Lower leg skin (tissue), 4 donors: ENCODE measurements around the gene BCL6B. TPM values are rescaled to one million over a fixed set of nuclear protein-coding genes. Genes with fewer than 3 reads are reported as not detected.
A peak's percentile ranks its signal among the peaks of the same experiment; 100 is the strongest.

Source experiments
- DNase-seq, 2 donors: peaks; one replicate each; pipeline ENCODE4 v3.0.0-alpha.2; 2019; ENCODE audit warnings: low spot score in 2 of 2
- H3K4me3 ChIP-seq: fragments of 200-600 bp; sonication (generic); 2 replicates; pipeline ENCODE4 v1.5.1; 2017; ENCODE audit warnings: mild to moderate bottlenecking, low read depth; ENCODE audit not compliant: poor library complexity, severe bottlenecking
- POLR2A ChIP-seq, 2 donors: fragments of 450-650 bp; IDR thresholded peaks; one replicate each; pipeline ENCODE4 v1.6.1; 2016 to 2017; ENCODE audit warnings: antibody characterized with exemption in 2 of 2, mild to moderate bottlenecking in 1 of 2, moderate library complexity in 1 of 2
- WGBS, 2 donors: methylation state at CpG; one replicate each; pipeline ENCODE4 v1.1.5; 2018; 5-methylcytosine and 5-hydroxymethylcytosine counted together
- intact Hi-C: fragments of 100-400 bp; cut with DNase I; formaldehyde crosslinking; loops from one replicate; pipeline ENCODE4 v1.15.0; 2023; ENCODE audit warnings: low total_unique reads
- total RNA-seq, 4 donors: library from RNA; depleted of rRNA; stranded (reverse); fragments of >200 nt; gene quantifications; one replicate each; pipeline ENCODE4 v1.1.0, GENCODE V29; 2016
- TF ChIP-seq, protein P1 (sequence below), 3 donors: fragments of 450-650 bp; IDR thresholded peaks; one replicate each; pipeline ENCODE4 v1.5.1; 2016; ENCODE audit warnings: antibody characterized with exemption in 3 of 3, mild to moderate bottlenecking in 3 of 3, moderate library complexity in 2 of 3

The BCL6B gene
- total RNA-seq, 4 donors from 2014 or later = 0.72 to 5.1 (median 2.1) TPM

GRCh38 chr17:7024402-7024785 lies 1.5 kb downstream of the BCL6B start:
- intact Hi-C loops = no loop called here

GRCh38 chr17:7025245-7025644 lies 2.4 kb downstream of the BCL6B start:
- 88 to 89% methylated on average over 1 of the region's 1 CpG for WGBS, 2 donors
- TF ChIP-seq, protein P1, sequence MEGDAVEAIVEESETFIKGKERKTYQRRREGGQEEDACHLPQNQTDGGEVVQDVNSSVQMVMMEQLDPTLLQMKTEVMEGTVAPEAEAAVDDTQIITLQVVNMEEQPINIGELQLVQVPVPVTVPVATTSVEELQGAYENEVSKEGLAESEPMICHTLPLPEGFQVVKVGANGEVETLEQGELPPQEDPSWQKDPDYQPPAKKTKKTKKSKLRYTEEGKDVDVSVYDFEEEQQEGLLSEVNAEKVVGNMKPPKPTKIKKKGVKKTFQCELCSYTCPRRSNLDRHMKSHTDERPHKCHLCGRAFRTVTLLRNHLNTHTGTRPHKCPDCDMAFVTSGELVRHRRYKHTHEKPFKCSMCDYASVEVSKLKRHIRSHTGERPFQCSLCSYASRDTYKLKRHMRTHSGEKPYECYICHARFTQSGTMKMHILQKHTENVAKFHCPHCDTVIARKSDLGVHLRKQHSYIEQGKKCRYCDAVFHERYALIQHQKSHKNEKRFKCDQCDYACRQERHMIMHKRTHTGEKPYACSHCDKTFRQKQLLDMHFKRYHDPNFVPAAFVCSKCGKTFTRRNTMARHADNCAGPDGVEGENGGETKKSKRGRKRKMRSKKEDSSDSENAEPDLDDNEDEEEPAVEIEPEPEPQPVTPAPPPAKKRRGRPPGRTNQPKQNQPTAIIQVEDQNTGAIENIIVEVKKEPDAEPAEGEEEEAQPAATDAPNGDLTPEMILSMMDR (IDR thresholded peaks at IDR 0.05) = no peak
- TF ChIP-seq POLR2A (IDR thresholded peaks at IDR 0.05) = no peak
- intact Hi-C loops = no loop called here

More at GRCh38 chr17:7024402-7024785, 1.5 kb downstream of the BCL6B start:
- no peak overlapping the region for H3K4me3 ChIP-seq
- no peak for TF ChIP-seq POLR2A (IDR thresholded peaks at IDR 0.05)
- TF ChIP-seq, protein P1 (IDR thresholded peaks at IDR 0.05) = no peak
- WGBS, 2 donors = 66 to 71% methylated on average over 8 of the region's 8 CpGs
- peak in 1 of 2 donors; percentile 28 for DNase-seq

DNA sequence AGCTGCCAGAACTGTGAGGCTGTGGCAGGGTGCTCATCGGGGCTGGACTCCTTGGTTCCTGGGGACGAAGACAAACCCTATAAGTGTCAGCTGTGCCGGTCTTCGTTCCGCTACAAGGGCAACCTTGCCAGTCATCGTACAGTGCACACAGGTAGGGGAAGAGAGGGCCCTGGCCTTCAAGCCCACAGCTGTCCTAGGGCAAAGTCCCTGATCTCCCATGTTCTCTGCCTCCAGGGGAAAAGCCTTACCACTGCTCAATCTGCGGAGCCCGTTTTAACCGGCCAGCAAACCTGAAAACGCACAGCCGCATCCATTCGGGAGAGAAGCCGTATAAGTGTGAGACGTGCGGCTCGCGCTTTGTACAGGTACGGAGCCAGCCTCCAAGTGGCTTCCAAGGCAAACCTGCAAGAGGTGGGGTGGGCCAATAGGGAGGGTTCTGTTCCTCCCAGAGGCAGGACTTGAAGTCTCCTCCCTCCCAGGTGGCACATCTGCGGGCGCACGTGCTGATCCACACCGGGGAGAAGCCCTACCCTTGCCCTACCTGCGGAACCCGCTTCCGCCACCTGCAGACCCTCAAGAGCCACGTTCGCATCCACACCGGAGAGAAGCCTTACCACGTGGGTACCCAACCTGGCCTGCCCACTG lies 3.7 kb downstream of the BCL6B start:
- TF ChIP-seq, protein P1 (IDR thresholded peaks at IDR 0.05) = no peak
- TF ChIP-seq POLR2A (IDR thresholded peaks at IDR 0.05) = no peak
- no peak overlapping the region for H3K4me3 ChIP-seq
- intact Hi-C loops = no loop called here
- DNase-seq = no peak
- 87 to 88% methylated on average over 29 of the region's 29 CpGs for WGBS, 2 donors

More at GRCh38 chr17:7025245-7025644, 2.4 kb downstream of the BCL6B start:
- H3K4me3 ChIP-seq = no peak overlapping the region
- DNase-seq = no peak

DNA sequence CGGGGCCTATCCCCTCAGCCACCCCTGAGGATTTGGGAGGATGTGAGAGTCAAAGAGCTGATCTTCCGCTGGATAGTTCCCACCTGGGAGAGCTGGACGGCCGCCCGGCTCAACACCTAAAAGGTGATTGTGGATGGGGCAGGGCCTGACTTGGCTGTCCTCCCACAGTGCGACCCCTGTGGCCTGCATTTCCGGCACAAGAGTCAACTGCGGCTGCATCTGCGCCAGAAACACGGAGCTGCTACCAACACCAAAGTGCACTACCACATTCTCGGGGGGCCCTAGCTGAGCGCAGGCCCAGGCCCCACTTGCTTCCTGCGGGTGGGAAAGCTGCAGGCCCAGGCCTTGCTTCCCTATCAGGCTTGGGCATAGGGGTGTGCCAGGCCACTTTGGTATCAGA lies 4.5 kb downstream of the BCL6B start:
- WGBS, 2 donors = 72 to 94% methylated on average over 10 to 13 of the region's 13 CpGs
- TF ChIP-seq, protein P1 (IDR thresholded peaks at IDR 0.05) = no peak
- TF ChIP-seq POLR2A (IDR thresholded peaks at IDR 0.05) = no peak
- no peak for DNase-seq
- H3K4me3 ChIP-seq = no peak overlapping the region
- intact Hi-C loops = no loop called here

DNA sequence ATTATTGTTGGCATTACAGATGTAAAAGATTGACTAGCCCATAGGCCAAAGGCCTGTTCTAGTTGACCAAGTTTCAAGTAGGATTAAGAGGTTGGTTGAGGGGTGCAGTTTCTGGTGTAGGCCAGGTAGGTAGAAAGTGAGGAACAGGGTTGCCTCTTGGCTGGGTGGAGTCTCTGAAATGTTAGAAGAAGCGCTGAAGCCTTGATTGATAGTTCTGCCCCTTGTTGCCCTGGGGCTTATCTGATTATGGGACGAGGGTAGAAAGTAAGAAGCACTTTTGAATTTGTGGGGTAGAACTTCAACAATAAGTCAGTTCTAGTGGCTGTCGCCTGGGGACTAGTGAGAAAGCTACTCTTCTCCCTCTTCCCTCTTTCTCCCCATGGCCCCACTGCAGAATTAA lies 6.2 kb downstream of the BCL6B start:
- intact Hi-C loops = no loop called here
- no peak for TF ChIP-seq POLR2A (IDR thresholded peaks at IDR 0.05)
- TF ChIP-seq, protein P1 (IDR thresholded peaks at IDR 0.05) = no peak
- 72 to 77% methylated on average over 3 of the region's 3 CpGs for WGBS, 2 donors
- no peak for DNase-seq
- H3K4me3 ChIP-seq = no peak overlapping the region

GRCh38 chr17:7029659-7030058 lies 6.8 kb downstream of the BCL6B start:
- 49 to 63% methylated on average over 8 of the region's 8 CpGs for WGBS, 2 donors
- no peak for TF ChIP-seq POLR2A (IDR thresholded peaks at IDR 0.05)
- TF ChIP-seq, protein P1 (IDR thresholded peaks at IDR 0.05) = no peak
- DNase-seq = peak in 1 of 2 donors; percentile 23
- no peak overlapping the region for H3K4me3 ChIP-seq
- intact Hi-C loops = loop anchor here (5.0 kb wide), 1 partner anchor 543 kb away; no protein-coding TSS in a partner anchor
